ENCODE data around the gene PVR.

The PVR gene

GRCh38 chr19:44685877-44686276 is 42.2 kb downstream of the PVR start:
- H3K4me3 Mint-ChIP-seq, result no peak overlapping the region
- H3K27ac Mint-ChIP-seq, result no peak overlapping the region
- peaks cover 3% of the 10 kb centered on the region for H3K27me3 Mint-ChIP-seq
- no peaks in the 10 kb centered on the region for H3K9me3 Mint-ChIP-seq (ENCODE audit: low read depth)
- no peaks in the 10 kb centered on the region for H3K36me3 Mint-ChIP-seq
- H3K4me1 Mint-ChIP-seq (ENCODE audit: low read depth), result peaks cover 21% of the 10 kb centered on the region

- H3K9me3 Mint-ChIP-seq (ENCODE audit: low read depth), result no peaks in the 10 kb centered on the region
- peaks cover 25% of the 10 kb centered on the region for H3K4me1 Mint-ChIP-seq (ENCODE audit: low read depth)
- peaks cover 3% of the 10 kb centered on the region for H3K27me3 Mint-ChIP-seq
- no peak overlapping the region for H3K27ac Mint-ChIP-seq
- H3K36me3 Mint-ChIP-seq, result no peaks in the 10 kb centered on the region
- H3K4me3 Mint-ChIP-seq, result no peak overlapping the region
Measured at GRCh38 chr19:44686896-44687295, 43.2 kb downstream of the PVR start.

DNA sequence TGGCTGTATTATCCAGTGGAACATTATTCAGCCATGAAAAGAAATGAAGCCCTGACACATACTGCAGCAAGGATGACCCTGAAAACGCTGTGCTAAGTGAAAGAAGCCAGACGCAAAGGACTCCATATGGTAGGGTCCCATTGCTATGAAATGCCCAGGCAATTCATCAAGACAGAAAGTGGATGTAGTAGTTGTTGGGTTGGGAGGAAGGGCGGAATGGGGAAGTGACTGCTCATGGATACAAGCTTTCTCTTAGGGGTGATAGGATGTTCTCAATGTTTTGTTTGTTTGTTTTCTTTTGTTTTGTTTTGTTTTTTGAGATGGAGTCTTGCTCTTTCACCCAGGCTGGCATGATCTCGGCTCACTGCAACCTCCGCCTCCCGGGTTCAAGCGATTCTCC is 44.2 kb downstream of the PVR start:
- H3K4me1 Mint-ChIP-seq (ENCODE audit: low read depth), result peaks cover 35% of the 10 kb centered on the region
- no peaks in the 10 kb centered on the region for H3K36me3 Mint-ChIP-seq
- H3K4me3 Mint-ChIP-seq, result no peak overlapping the region
- H3K27ac Mint-ChIP-seq, result no peak overlapping the region
- H3K27me3 Mint-ChIP-seq, result peaks cover 3% of the 10 kb centered on the region
- no peaks in the 10 kb centered on the region for H3K9me3 Mint-ChIP-seq (ENCODE audit: low read depth)

GRCh38 chr19:44689290-44690130 is 45.8 kb downstream of the PVR start:
- Mint-ChIP-seq H3K36me3 (no peaks in the 10 kb centered on the region), H3K4me3 (no peak overlapping the region), H3K27me3 (peaks cover 3% of the 10 kb centered on the region), H3K9me3 (ENCODE audit: low read depth) (no peaks in the 10 kb centered on the region), H3K4me1 (ENCODE audit: low read depth) (peaks cover 38% of the 10 kb centered on the region), H3K27ac (no peak overlapping the region)

GRCh38 chr19:44690131-44690440 is 46.4 kb downstream of the PVR start:
- Mint-ChIP-seq H3K36me3 (no peaks in the 10 kb centered on the region), H3K4me3 (no peak overlapping the region), H3K9me3 (ENCODE audit: low read depth) (no peaks in the 10 kb centered on the region), H3K4me1 (ENCODE audit: low read depth) (peaks cover 34% of the 10 kb centered on the region), H3K27ac (no peak overlapping the region), H3K27me3 (peaks cover 3% of the 10 kb centered on the region)

DNA sequence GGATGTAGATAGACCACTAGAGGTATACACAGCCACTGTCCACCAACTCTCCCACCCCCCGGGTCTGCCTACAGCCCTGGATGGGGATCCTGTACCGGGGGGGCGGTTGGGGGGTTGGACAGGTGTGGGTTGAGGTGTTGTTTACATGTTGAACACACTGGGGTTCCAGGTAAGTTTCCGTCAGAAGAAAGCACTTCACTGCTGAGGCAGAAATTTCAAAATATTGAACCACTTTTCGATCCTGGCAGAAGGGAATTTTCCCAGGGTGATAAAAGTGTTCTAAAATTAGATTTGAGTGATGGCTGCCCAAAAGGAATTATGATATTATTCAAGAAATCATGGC is 48.6 kb downstream of the PVR start:
- H3K4me1 Mint-ChIP-seq (ENCODE audit: low read depth), result peaks cover 34% of the 10 kb centered on the region
- H3K4me3 Mint-ChIP-seq, result peak overlapping the region; percentile 68
- H3K27me3 Mint-ChIP-seq, result peaks cover 3% of the 10 kb centered on the region
- H3K36me3 Mint-ChIP-seq, result no peaks in the 10 kb centered on the region
- H3K9me3 Mint-ChIP-seq (ENCODE audit: low read depth), result no peaks in the 10 kb centered on the region
- H3K27ac Mint-ChIP-seq, result peak overlapping the region; percentile 79

- peaks cover 31% of the 10 kb centered on the region for H3K4me1 Mint-ChIP-seq (ENCODE audit: low read depth)
- H3K27ac Mint-ChIP-seq, result peak overlapping the region; percentile 54
- no peaks in the 10 kb centered on the region for H3K27me3 Mint-ChIP-seq
- H3K9me3 Mint-ChIP-seq (ENCODE audit: low read depth), result no peaks in the 10 kb centered on the region
- H3K36me3 Mint-ChIP-seq, result no peaks in the 10 kb centered on the region
- H3K4me3 Mint-ChIP-seq, result peak overlapping the region; percentile 47
Measured at GRCh38 chr19:44694184-44694579, 50.5 kb downstream of the PVR start.

DNA sequence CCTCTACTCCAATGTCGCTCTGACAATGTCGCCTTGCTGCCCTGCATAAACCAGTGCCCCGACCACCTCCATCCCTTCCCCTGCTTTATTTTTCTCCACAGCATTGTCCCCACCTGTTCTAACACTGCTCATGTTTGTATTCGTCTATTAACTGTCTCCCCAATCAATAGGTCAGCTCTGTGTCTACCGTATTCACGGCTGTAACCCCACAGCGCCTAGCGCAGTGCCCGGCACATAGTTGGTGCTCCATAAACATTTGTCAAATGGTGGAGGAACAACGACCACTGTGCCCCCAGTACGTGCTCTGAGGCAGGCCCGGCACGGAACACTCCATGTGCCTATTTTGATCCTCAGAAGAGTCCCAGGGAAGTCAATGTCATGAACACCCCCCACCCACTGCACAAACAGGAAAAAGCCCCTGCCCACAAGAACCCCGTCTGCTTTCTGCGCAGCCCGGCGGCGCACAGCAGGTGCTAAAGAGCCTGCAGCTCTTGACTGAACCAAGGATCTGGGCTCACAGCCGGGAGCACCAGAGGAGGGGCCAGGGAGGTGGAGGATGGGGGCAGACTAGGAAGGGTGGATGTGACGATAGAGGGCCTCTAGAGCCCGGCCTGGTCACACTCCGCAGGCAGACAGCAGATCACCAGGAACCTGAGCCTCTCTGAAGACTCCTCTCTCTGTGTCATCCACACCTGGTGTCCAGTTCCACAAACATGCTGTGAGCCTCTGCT is 53.4 kb downstream of the PVR start:
- no peak overlapping the region for H3K27ac Mint-ChIP-seq
- H3K9me3 Mint-ChIP-seq (ENCODE audit: low read depth), result no peaks in the 10 kb centered on the region
- no peaks in the 10 kb centered on the region for H3K36me3 Mint-ChIP-seq
- H3K4me3 Mint-ChIP-seq, result no peak overlapping the region
- no peaks in the 10 kb centered on the region for H3K27me3 Mint-ChIP-seq
- H3K4me1 Mint-ChIP-seq (ENCODE audit: low read depth), result peaks cover 16% of the 10 kb centered on the region

GRCh38 chr19:44697670-44698034 is 53.9 kb downstream of the PVR start:
- H3K27ac Mint-ChIP-seq, result no peak overlapping the region
- peaks cover 10% of the 10 kb centered on the region for H3K4me1 Mint-ChIP-seq (ENCODE audit: low read depth)
- no peaks in the 10 kb centered on the region for H3K27me3 Mint-ChIP-seq
- no peaks in the 10 kb centered on the region for H3K9me3 Mint-ChIP-seq (ENCODE audit: low read depth)
- no peaks in the 10 kb centered on the region for H3K36me3 Mint-ChIP-seq
- no peak overlapping the region for H3K4me3 Mint-ChIP-seq

DNA sequence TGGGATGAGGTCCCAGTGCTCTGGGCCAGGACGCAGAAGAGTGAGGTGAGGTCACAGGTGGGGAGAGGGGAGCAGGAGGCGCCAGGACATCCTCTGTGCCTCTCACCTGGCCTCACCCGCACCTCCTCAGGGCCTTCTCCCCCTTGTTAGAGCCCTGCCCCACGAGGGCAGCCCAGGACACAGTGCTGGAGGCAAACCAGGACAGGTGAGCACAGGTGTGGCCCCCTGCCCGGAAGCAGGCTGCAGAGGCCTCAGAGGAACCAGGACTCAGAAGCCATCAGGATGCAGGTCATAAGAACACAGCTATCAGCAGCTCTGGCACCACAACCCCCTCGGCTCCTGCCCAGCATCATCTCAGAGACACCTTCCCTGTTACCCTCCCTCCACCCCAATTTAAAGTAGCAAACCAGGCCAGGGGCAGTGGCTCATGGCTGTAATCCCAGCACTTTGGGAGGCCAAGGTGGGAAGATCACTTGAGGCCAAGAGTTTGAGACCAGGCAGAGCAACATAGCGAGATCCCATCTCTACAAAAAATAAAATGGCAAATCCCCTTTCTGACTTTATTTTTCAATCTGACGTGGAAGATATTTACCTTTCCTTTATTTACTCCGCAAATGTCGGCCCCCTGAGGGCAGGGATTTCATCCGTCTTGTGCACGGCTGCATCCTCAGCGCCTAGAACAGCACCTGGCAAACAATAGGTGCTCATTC is 54.9 kb downstream of the PVR start, which contains the start of gene CEACAM16:
Gene CEACAM16 (plus strand): TSS at position 660 of the 710 bp plus-strand sequence. CDS start 2,306 bp downstream, outside the sequence.
- Mint-ChIP-seq H3K4me1 (ENCODE audit: low read depth) (peaks cover 7% of the 10 kb centered on the region), H3K36me3 (no peaks in the 10 kb centered on the region), H3K27ac (no peak within 1 kb of the TSS), H3K4me3 (no peak within 1 kb of the TSS), H3K27me3 (no peaks in the 10 kb centered on the region), H3K9me3 (ENCODE audit: low read depth) (no peaks in the 10 kb centered on the region)

DNA sequence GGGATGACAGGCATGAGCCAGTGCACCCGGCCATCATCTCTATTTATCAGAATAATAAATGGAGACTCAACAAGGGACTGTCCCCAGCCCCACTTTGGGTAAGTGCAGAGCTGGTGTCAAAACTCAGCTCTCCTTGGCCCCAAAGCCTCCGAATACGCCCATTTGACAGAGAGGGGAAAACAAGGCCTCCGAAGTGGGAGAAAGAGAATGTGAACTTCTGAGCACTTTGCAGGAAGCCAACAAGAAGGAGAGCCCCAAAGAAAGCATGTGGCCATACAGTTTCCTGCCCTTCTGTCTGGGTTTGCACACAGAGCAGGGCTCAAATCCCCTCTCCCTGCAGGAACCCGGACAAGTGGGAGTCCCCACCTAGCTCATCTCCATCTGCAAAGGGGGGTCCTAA is 56.8 kb downstream of the PVR start:
- Mint-ChIP-seq H3K36me3 (no peaks in the 10 kb centered on the region), H3K4me1 (ENCODE audit: low read depth) (peaks cover 3% of the 10 kb centered on the region), H3K27ac (no peak overlapping the region), H3K27me3 (no peaks in the 10 kb centered on the region), H3K9me3 (ENCODE audit: low read depth) (no peaks in the 10 kb centered on the region), H3K4me3 (no peak overlapping the region)

DNA sequence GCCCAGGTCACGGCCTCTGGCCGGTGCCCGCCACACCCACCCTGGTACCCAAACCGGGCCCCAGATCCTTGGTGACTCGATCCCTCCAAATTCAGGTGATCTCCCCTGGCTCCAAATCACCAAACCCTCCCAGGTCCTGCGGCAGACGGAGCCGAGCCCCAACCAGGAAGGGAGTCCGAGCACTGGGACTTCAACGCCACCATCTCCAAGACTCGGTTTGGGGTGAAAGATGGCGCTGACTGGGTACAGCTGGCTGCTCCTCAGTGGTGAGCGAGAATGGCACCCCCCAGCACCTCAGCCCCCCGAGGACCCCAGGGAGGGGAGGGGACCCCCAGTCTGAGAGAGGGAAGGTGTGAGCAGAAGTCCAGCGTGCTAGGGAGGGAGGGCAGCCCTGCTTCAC is 57.5 kb downstream of the PVR start:
- H3K4me3 Mint-ChIP-seq, result no peak overlapping the region
- no peaks in the 10 kb centered on the region for H3K27me3 Mint-ChIP-seq
- no peak overlapping the region for H3K27ac Mint-ChIP-seq
- H3K36me3 Mint-ChIP-seq, result no peaks in the 10 kb centered on the region
- peaks cover 3% of the 10 kb centered on the region for H3K4me1 Mint-ChIP-seq (ENCODE audit: low read depth)
- H3K9me3 Mint-ChIP-seq (ENCODE audit: low read depth), result no peaks in the 10 kb centered on the region

GRCh38 chr19:44702551-44703176 is 59.0 kb downstream of the PVR start:
- Mint-ChIP-seq H3K27me3 (no peaks in the 10 kb centered on the region), H3K4me1 (ENCODE audit: low read depth) (no peaks in the 10 kb centered on the region), H3K27ac (no peak overlapping the region), H3K4me3 (no peak overlapping the region), H3K36me3 (no peaks in the 10 kb centered on the region), H3K9me3 (ENCODE audit: low read depth) (no peaks in the 10 kb centered on the region)

DNA sequence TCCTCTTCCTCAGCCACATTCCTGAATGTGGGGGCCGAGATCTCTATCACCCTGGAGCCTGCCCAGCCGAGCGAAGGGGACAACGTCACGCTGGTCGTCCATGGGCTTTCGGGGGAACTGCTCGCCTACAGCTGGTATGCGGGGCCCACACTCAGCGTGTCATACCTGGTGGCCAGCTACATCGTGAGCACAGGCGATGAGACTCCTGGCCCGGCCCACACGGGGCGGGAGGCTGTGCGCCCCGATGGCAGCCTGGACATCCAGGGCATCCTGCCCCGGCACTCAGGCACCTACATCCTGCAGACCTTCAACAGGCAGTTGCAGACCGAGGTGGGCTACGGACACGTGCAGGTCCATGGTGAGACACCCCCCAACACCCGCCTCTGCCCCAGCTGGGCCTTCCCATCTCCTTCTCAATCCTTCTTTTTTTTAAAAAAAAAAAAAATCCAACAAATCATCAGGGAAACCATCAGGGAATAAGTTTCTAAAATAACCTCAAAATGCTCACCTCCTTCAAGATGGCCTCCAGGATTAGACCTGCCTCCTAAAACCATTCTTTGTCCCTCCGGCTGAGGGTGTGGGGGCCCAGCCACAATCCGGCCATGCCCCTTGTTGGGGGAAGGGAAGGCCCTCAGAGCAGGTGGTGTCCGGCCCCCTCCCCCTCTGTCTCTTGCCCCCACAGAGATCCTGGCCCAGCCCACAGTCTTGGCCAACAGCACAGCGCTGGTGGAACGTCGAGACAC is 59.8 kb downstream of the PVR start:
- H3K9me3 Mint-ChIP-seq (ENCODE audit: low read depth), result no peaks in the 10 kb centered on the region
- no peak overlapping the region for H3K4me3 Mint-ChIP-seq
- H3K36me3 Mint-ChIP-seq, result no peaks in the 10 kb centered on the region
- H3K27ac Mint-ChIP-seq, result no peak overlapping the region
- H3K27me3 Mint-ChIP-seq, result no peaks in the 10 kb centered on the region
- no peaks in the 10 kb centered on the region for H3K4me1 Mint-ChIP-seq (ENCODE audit: low read depth)
